Measurements from ENCODE around the gene TOMM5.

GRCh38 chr9:37611961-37612360 is 19.6 kb upstream of the TOMM5 start:
- TF ChIP-seq POLR2A (IDR thresholded peaks at IDR 0.05; ENCODE audit: borderline replicate concordance, extremely low read depth, insufficient read depth, insufficient read length), result no peak
- no peak for TF ChIP-seq CTCF (IDR thresholded peaks at IDR 0.05 in 2 of 3, conservative IDR thresholded peaks at IDR 0.05 in 1 of 3; ENCODE audit: borderline replicate concordance in 1 of 3, insufficient read depth in 1 of 3, low read depth in 2 of 3, low read length in 2 of 3)
- TF ChIP-seq POLR2AphosphoS5 (IDR thresholded peaks at IDR 0.05; ENCODE audit: low read depth, low read length), result no peak
- TF ChIP-seq REST (IDR thresholded peaks at IDR 0.05; ENCODE audit: low read depth), result no peak
- TF ChIP-seq EGR1 (IDR thresholded peaks at IDR 0.05; ENCODE audit: low read depth), result no peak
- no peak for TF ChIP-seq EZH2phosphoT487 (IDR thresholded peaks at IDR 0.05; ENCODE audit: borderline replicate concordance)
- TF ChIP-seq JUND (IDR thresholded peaks at IDR 0.05), result no peak
